C1 segment of cervical spinal cord (tissue), 14 donors: Measurements from ENCODE around the gene NAA30.
"Not testable (repeated sequence)": the region's sequence is repeated elsewhere in the genome, so short reads cannot be mapped to it uniquely, and the experiment has no call there.

Source experiments
- DNase-seq, 14 donors: peaks; one replicate each; lab custom pipeline; 2025; lab: John Stamatoyannopoulos, UW

NAA30 gene

DNA sequence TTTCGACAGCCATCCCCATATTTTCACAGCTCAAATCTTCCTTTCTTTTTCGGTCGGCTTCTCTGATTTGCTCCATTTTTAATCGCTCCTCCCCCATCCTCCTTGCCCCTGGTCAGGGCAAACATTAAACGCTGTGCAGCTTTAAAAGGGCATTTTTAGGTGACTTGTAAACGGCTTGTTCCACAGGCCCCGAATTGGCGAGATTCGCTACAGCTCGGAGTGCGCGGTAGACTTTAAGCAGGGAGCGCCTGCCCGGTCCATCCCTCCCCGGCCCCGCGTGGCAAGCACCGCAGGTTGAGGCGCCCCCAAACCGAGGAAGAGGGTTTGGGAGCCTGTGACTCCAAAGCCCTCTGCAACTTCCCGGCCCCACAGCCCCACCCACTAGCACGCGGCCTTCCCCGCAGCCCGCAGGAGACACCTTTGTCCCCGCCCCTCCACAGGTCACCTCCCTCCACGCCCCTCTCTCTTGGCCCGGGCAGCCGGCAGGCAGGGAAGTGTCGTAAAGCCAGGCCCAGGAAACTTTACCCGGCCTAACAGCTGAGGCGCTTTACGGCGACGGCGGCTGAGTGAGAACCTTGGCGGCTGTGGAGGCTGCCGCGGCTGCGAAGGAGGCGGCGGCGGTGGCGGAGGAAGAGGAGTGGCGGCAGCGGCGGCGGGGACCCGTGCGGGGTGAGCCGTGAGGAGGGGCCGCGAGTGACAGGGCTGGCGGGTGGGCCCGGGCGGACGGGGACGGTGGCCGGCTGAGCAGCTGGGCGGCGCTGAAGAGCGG is at the start of gene NAA30:
TSS of gene NAA30 (plus strand) at position 550 of the 769 bp plus-strand sequence. CDS start 372 bp downstream, outside the sequence.
- peak; percentile 53 to 94 (median 84) for DNase-seq

DNA sequence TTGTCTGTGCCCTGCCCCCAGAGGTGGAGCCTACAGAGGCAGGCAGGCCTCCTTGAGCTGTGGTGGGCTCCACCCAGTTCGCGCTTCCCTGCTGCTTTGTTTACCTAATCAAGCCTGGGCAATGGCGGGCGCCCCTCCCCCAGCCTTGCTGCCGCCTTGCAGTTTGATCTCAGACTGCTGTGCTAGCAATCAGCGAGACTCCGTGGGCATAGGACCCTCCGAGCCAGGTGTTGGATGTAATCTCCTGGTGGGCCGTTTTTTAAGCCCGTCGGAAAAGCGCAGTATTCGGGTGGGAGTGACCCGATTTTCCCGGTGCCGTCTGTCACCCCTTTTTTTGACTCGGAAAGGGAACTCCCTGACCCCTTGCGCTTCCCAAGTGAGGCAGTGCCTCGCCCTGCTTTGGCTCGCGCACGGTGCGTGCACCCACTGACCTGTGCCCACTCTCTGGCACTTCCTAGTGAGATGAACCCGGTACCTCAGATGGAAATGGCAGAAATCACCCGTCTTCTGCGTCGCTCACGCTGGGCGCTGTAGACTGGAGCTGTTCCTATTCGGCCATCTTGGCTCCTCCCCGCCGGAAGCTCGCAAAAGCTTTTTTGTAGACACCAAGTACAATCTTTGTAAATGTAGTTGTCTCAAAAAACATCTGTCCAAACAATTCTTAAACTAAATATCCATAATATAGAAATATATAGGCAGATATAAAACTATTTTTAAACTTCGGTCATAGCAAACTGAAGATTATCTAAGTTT is 46.7 kb upstream of the NAA30 start:
- DNase-seq: not testable (repeated sequence)

DNA sequence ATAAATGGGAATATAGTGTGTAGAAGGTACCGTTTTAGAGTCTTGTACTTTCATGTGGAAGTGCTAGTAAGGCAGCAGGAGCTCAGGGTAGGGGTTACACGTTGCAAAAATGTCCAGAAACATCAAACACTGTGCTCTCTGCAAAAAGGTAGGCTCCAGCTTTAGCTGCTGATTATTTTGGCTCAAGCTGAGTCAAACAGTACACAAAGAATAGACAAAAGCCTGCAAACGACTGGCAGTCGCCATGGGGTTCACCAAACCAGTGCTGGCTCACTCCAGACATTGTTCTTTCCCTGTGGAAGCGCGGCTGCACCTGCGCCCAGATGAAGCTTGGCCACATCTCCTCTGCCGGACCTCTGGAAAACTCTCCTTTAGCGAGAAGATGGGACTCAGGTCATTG is 45.3 kb upstream of the NAA30 start:
- no peak for DNase-seq

DNA sequence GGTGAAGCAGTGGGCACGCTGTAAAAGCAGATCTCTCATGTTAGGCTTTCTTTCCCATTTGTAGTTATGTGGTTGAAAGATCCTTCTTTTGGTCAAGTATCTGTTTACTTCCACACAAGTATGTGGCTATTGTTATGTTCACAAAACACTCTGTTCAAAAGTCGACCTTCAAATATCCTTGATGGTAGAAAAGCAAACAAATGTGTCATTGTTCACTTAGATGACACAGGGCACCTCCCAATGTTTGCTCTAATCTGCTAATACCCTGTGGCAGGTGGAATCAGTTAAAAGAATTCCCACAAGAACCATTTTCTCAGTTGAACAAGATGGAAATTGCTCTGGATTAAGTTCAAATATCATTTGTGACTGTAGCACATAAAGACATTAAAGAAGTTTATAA is 43.6 kb upstream of the NAA30 start:
- no peak for DNase-seq

DNA sequence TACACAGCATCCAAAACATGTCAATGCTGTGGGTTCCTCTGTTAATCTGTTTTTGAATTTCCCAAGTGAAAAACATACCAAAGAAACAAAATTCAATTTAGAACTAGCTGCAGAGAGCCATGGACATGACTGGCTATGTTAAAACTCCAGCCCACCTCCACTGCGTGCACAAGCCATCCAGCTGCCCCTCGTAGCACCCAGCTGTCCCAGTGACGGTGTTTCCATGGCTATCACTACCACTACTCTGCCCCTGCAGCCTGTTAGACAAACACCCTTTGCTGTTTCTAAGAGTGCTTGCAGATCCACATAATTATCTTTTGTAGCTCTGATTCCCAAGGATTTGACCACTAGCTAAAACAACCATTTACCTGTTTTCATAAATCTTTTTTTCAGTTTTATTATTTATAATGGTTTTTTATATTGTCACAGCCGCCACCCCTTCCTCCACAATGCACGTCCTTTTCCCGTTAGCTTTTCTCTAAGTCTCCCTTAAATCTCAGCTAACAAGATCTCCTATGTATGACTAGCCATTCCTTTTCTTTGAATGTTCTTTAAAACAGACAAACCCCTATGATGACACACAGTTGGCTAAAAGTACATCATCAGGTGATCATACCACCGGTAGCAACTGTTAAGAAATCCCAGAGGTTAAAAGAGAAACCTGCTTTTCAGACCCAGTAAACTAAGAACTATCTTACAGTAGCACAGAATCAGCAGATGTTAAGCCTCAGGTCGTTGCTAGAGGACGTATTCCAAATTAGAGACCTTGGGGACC is 37.8 kb upstream of the NAA30 start:
- no peak for DNase-seq

DNA sequence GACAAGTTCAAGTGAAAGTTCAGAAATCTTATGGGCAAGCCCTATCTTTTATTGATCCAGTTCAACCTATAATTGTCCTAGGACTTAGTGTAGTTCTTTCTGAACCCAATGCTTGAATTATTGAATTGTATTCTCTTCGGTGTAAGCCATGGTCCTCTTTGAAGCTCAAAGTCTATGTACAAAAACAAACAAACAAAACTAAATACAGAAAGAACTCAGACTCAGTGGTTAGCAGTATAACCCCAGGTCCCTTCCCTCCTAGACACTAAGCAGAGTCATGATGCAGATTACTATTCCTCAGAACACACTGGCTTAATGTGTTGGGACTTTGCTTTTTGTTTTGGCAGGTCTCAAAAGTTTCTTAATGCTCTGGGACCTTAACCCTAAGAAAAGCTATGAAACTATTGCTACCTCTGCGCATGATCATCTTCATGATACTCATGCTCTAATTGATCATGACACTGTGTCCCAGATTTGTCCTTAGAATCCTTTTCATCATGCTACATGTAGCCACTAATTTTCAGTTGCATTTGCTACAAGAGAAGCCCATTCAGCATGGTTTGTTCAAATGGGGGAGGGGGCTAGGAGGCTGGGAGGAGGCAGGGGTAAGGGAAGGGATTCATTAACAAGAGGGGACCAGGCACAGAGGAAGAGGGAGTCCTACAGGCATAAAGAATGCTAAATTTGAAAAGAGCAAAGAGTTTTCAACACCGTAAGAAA is 35.1 kb upstream of the NAA30 start:
- DNase-seq: no peak

DNA sequence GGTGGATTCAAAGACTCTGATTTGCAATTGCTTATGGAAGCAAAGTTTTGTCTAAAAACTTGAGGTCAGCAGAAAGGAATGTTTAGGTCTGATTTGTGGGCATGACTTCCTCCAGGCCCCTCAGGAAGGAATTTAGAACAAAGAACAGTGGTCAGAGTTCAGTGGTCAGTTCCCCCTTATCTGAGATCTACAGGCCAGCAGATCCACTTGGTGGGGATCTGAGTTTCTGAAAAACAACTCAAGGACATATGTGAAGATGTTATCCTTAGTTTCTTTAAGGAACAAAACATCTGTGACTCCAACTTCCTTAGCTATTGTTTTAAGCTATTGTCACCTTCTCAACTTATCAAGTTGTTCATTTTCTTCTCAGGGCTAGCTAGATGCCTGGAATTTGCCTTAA is 28.0 kb upstream of the NAA30 start:
- DNase-seq: no peak

DNA sequence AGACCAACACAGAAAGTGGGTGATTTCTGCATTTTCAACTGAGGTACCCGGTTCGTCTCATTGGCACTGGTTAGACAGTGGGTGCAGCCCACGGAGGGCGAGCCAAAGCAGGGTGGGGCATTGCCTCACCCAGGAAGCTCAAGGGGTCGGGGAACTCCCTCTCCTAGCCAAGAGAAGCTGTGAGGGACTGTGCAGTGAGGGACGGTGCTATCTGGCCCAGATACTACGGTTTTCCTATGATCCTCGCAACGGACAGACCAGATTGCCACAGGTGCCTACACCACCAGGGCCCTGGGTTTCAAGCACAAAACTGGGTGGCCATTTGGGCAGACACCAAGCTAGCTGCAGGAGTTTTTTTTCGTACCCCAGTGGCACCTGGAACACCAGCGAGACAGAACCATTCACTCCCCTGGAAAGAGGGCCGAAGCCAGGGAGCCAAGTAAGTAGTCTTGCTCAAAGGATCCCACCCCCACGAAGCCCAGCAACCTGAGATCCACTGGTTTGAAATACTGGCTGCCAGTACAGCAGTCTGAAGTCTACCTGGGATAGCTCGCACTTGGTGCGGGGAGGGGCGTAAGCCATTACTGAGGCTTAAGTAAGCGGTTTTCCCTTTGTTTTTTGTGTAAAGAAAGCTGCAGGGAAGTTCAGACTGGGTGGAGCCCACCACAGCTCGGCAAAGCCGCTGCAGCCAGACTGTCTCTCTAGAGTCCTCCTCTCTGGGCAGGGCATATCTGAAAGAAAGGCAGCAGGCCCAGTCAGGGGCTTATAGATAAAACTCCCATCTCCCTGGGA is 25.5 kb upstream of the NAA30 start:
- no peak for DNase-seq

DNA sequence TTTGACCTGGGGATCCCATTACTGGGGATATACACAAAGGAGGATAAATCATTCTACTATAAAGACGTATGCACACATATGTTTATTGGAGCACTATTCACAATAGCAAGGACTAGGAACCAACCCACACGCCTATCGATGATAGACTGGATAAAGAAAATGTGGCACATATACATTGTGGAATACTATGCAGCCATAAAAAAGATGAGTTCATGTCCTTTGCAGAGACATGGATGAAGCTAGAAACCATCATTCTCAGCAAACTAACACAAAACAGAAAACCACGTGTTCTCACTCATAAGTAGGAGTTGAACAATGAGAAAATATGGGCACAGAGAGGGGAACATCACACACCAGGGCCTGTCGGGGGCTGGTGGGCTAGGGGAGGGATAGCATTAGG is 20.2 kb upstream of the NAA30 start:
- not testable (repeated sequence) for DNase-seq

DNA sequence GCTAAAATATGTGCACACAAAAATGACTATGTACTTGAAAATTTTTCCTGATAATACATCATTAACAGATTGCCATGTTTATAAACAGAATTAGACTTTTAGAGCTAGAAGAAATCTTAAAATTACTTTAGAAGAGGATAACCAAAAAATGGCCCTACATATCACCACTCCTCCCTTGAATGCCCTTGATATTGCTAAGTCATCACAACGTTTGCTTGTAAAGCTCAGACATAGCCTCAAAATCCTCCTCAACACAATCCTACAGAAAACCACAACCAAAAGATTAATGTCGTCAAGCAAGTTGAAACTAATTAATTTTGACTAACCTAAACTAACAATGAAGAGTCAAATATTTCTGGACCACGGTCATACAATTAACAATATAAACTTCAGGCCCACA is 19.4 kb upstream of the NAA30 start:
- no peak for DNase-seq

DNA sequence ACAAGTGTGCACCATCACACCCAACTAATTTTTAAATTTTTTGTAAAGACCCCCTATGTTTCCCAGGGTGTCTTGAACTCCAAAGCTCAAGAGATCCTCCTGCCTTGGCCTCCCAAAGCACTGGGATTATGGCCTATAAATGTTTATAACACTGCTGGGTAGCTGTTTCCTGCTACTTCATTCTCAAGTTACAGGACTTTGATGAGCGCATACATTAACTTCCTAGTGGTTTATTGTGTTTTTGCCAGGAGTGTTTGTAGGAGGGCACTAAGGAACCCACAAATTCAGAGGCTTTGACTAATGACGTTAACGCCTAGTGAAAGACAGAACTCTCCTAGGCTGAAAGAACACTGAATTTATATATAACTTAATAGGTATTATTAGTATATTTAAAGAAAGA is 15.2 kb upstream of the NAA30 start:
- DNase-seq: no peak

DNA sequence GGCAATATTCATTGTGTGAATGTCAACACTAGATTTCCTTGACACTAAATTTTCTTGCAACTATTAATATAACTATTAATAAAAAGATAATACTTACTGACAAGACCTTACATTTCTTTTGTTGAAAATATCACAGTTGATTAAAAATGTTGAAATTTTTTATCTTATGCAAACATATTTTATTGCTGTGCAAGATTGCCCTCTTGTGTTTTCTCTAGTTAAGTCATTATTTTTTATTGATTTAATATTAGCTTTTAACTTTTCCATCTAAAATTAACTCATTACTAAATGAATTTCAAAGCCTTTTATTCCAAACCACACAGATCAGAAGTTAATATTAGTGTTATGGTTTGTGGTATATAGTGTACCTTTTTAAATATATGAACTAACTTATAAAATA is 11.7 kb upstream of the NAA30 start:
- no peak for DNase-seq

DNA sequence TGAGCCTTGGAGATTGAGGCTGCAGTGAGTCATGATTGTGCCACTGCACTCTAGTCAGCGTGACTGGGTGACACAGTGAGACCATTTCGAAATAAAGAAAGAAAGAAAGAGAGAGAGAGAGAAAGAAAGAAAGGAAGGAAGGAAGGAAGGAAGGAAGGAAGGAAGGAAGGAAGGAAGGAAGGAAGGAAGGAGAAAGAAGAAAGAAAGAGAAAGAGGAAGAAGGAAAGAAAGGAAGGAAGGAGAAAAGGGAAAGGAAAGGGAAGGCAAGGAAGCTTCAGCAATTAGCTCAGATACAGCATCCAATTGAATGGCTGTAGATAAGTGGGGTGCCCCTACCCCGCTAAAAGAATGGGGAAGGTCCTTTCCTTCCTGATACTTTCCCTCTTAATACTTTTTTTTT is 9.5 kb upstream of the NAA30 start:
- DNase-seq: no peak

DNA sequence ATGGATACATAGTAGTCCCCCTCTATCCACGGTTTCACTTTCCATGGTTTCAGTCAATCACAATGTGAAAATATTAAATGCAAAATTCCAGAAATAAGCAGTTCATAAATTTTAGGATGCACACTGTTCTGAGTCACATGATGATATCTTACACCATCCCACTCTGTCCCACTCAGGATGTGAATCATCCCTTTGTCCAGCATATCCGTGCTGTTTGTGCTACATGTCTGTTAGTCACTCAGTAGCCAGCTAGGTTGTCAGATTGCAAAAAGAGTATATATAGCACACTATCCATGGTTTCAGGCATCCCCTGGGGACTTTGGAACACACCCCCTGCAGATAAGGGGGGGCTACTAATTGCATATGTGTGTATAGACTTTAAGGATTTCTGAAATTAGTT is 8.1 kb upstream of the NAA30 start:
- no peak for DNase-seq

DNA sequence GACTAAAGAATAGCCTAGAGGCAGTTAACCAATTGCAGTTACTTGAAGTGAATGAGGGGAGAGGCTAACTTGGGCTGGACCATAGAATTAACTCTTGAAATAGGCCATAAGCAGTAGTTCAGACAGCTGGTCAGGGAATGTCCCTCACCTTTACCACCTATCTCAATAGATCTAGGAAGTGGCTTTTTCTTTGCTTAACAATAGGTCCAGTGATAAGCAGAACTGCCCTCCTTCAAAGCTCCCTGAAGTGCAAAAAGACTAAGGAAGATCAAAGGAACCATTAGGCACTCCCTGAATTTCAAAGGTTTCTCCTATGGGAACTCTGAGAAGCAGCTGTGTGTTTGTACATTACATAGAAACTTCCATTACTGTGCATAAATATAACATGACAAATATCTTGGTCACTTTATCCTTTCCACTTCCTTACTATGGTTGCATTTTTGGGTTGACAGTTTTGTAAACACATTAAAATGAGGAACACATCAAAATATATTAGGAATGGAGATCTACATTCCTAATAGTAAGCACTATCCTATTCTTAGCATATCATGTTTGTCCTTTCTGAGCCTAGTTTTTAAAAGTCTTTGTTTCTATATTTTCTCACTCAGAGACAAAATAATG is 7.2 kb upstream of the NAA30 start:
- no peak for DNase-seq

DNA sequence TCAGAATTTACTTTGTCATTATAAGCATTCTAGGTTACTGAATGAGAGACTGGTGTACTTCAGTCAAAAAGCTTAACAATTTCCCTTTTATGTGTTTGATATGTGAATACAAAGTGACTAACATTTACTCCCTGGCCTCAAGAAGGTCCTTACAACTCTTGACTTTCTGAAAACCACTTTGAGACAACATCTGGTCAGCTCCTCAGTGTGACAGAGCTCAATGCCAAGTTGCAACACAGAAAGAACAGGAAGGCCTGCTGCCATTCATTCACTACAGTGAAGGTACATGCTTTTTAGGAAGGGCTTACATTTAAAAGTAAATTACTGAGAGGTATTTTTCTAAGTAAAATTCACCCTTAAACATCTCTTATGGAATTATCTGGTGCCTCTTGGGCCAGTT is 2.3 kb upstream of the NAA30 start:
- no peak for DNase-seq

DNA sequence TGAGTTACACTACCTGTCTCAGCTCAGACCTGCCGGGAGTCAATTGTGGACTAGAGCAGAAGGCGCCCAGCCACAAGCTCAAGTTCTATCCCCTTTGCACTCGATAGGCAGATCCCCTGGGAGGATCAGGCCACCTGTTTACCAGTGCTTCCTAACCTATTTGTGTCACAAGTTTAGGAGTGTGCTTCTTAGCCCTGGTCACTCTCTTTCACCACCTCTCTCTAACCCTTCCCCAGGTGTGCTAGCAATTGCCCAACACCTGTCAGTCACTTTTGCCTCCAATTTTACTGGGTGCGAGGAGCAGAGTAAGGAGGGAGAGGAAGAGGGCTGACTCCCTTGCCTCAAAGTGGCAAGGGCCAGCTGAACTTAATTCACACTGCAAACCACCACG is 745 bp upstream of the NAA30 start:
- peak in 3 of 14 donors; percentile 18 to 47 (median 28) for DNase-seq

DNA sequence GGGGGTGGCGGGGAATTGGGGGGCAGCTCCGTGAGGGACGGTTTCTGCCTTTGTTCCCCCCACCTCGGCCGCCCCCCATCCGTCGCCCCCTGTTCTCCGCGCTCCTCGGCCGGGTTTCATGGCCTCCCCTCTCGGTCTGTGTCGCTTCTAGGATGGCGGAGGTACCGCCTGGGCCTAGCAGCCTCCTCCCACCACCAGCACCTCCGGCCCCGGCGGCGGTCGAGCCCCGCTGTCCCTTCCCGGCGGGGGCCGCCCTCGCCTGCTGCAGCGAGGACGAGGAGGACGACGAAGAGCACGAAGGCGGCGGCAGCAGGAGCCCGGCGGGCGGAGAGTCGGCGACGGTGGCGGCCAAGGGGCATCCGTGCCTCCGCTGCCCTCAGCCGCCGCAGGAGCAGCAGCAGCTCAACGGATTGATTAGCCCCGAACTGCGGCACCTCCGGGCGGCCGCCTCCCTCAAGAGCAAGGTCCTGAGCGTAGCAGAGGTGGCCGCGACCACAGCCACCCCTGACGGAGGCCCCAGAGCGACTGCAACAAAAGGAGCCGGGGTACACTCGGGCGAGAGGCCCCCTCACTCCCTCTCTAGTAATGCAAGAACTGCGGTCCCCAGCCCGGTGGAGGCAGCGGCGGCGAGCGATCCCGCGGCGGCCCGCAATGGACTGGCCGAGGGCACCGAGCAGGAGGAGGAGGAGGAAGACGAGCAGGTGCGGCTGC is 575 bp downstream of the NAA30 start:
- DNase-seq: peak in 10 of 14 donors; percentile 14 to 81 (median 48)

DNA sequence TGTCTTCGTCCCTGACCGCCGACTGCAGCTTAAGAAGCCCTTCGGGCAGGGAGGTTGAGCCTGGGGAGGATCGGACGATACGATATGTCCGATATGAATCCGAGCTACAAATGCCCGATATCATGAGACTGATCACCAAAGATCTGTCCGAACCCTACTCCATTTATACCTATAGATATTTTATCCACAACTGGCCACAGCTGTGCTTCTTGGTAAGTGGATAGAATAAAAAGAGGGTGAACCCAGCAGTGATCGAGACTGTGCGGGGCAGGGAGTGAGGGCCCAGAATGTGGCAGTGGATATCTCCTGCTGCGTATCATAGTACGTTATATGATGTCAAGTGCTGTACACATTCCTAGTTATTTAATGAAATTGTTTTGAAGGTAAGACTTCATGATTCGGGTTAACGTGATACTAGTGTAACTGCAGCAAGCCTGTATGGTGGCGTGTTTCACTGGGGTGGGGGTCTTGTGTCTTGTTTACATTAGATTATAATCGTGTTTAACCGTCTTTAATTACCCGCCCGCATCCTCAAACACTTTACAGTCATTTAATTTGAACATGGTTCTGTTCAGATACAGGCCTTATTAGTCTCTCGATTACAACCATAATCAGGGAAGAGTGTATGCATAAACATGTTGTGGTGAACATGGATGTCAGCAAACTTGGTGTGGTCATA is 1.3 kb downstream of the NAA30 start:
- DNase-seq: no peak
